Chondrocyte (in vitro differentiated cells): ENCODE results near the gene DNAH14. TPM values are rescaled to one million over a fixed set of nuclear protein-coding genes. Genes with fewer than 3 reads are reported as not detected.
"Not testable (repeated sequence)": the region's sequence is repeated elsewhere in the genome, so short reads cannot be mapped to it uniquely, and the experiment has no call there.

Source experiments
- DNase-seq: peaks from one replicate; pipeline ENCODE4 v3.0.0; 2021; ENCODE audit warnings: mixed read lengths, low spot score
- H3K27ac Mint-ChIP-seq: one replicate; pipeline ENCODE4 v1.8.0; 2021; ENCODE audit warnings: mild to moderate bottlenecking, moderate library complexity, mixed read lengths; ENCODE audit not compliant: unreplicated experiment
- H3K27me3 Mint-ChIP-seq: 2 replicates; pipeline ENCODE4 v1.8.0; 2021; ENCODE audit warnings: low read depth, mixed read lengths
- H3K36me3 Mint-ChIP-seq: 2 replicates; pipeline ENCODE4 v1.8.0; 2021; ENCODE audit warnings: low read depth, mixed read lengths
- H3K4me1 Mint-ChIP-seq: 2 replicates; pipeline ENCODE4 v1.8.0; 2021; ENCODE audit warnings: low read depth, mild to moderate bottlenecking, mixed read lengths
- H3K4me3 Mint-ChIP-seq: one replicate; pipeline ENCODE4 v1.8.0; 2021; ENCODE audit warnings: mild to moderate bottlenecking, moderate library complexity, mixed read lengths; ENCODE audit not compliant: unreplicated experiment
- H3K9me3 Mint-ChIP-seq: 2 replicates; pipeline ENCODE4 v1.8.0; 2021; ENCODE audit warnings: low read depth, mixed read lengths
- total RNA-seq: library from RNA; stranded (reverse); gene quantifications from 3 replicates; pipeline ENCODE4 v1.2.1, GENCODE V29; 2021
- TF ChIP-seq, protein P1 (sequence below): fragments of 200-600 bp; sonication (generic); IDR thresholded peaks from 2 replicates; pipeline ENCODE4 v1.5.0; 2021; ENCODE audit warnings: antibody characterized with exemption, mild to moderate bottlenecking, moderate library complexity

DNAH14 gene
- total RNA-seq, 1 donor from 2014 or later: 16.0 TPM

GRCh38 chr1:224921354-224921753 is 8.1 kb upstream of the DNAH14 start:
- no peak overlapping the region for H3K27ac Mint-ChIP-seq
- H3K27me3 Mint-ChIP-seq: no peaks in the 10 kb centered on the region
- H3K36me3 Mint-ChIP-seq: no peaks in the 10 kb centered on the region
- no peaks in the 10 kb centered on the region for H3K9me3 Mint-ChIP-seq
- TF ChIP-seq, protein P1, sequence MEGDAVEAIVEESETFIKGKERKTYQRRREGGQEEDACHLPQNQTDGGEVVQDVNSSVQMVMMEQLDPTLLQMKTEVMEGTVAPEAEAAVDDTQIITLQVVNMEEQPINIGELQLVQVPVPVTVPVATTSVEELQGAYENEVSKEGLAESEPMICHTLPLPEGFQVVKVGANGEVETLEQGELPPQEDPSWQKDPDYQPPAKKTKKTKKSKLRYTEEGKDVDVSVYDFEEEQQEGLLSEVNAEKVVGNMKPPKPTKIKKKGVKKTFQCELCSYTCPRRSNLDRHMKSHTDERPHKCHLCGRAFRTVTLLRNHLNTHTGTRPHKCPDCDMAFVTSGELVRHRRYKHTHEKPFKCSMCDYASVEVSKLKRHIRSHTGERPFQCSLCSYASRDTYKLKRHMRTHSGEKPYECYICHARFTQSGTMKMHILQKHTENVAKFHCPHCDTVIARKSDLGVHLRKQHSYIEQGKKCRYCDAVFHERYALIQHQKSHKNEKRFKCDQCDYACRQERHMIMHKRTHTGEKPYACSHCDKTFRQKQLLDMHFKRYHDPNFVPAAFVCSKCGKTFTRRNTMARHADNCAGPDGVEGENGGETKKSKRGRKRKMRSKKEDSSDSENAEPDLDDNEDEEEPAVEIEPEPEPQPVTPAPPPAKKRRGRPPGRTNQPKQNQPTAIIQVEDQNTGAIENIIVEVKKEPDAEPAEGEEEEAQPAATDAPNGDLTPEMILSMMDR: no peak
- H3K4me1 Mint-ChIP-seq: peaks cover 3% of the 10 kb centered on the region
- no peak overlapping the region for H3K4me3 Mint-ChIP-seq
- no peak for DNase-seq

GRCh38 chr1:224922404-224923164 is 6.9 kb upstream of the DNAH14 start:
- H3K27ac Mint-ChIP-seq: no peak overlapping the region
- no peak for DNase-seq
- H3K9me3 Mint-ChIP-seq: no peaks in the 10 kb centered on the region
- H3K4me3 Mint-ChIP-seq: no peak overlapping the region
- H3K4me1 Mint-ChIP-seq: no peaks in the 10 kb centered on the region
- TF ChIP-seq, protein P1: peak; percentile 88
- no peaks in the 10 kb centered on the region for H3K27me3 Mint-ChIP-seq
- H3K36me3 Mint-ChIP-seq: no peaks in the 10 kb centered on the region

- no peaks in the 10 kb centered on the region for H3K9me3 Mint-ChIP-seq
- H3K27ac Mint-ChIP-seq: no peak overlapping the region
- no peaks in the 10 kb centered on the region for H3K4me1 Mint-ChIP-seq
- no peak for DNase-seq
- H3K27me3 Mint-ChIP-seq: no peaks in the 10 kb centered on the region
- TF ChIP-seq, protein P1: no peak
- H3K36me3 Mint-ChIP-seq: no peaks in the 10 kb centered on the region
- no peak overlapping the region for H3K4me3 Mint-ChIP-seq
These were observed 5.7 kb upstream of the DNAH14 start for GRCh38 chr1:224923726-224924125.

DNA sequence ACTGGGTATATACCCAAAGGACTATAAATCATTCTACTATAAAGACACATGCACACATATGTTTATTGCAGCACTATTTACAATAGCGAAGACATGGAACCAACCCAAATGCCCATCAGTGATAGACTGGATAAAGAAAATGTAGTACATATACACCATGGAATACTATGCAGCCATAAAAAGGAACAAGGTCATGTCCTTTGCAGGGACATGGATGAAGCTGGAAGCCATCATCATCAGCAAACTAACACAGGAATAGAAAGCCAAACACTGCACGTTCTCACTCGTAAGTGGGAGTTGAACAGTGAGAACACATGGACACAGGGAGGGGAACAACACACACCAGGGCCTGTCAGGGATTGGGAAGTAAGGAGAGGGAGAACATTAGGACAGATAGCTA is 1.8 kb upstream of the DNAH14 start:
- not testable (repeated sequence) for DNase-seq, H3K27ac Mint-ChIP-seq, H3K36me3 Mint-ChIP-seq, H3K27me3 Mint-ChIP-seq, H3K4me3 Mint-ChIP-seq, H3K4me1 Mint-ChIP-seq
- H3K9me3 Mint-ChIP-seq: peaks cover 13% of the 10 kb centered on the region

DNA sequence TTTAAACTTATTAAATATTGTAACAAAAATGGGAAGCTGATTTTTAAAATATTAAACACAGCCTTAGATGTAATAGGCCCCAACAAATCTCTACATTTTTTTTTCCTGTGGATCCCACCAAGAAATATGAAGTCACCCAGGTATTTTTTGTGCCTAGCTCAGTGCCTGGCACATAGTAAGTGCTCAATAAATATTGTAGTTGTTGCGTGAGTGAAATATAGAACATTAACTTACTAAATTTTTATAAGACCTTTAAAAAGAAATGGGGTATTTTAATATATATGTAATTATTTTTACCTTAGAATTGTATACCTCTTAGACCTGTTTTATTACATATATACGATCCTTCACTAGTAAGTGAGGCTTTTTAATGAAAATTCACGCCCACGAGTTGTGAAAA is 569 bp upstream of the DNAH14 start:
- peaks cover 20% of the 10 kb centered on the region for H3K36me3 Mint-ChIP-seq
- peak overlapping the region; percentile 79 for H3K4me3 Mint-ChIP-seq
- no peaks in the 10 kb centered on the region for H3K27me3 Mint-ChIP-seq
- H3K4me1 Mint-ChIP-seq: peaks cover 10% of the 10 kb centered on the region
- no peak for DNase-seq
- H3K27ac Mint-ChIP-seq: no peak overlapping the region
- TF ChIP-seq, protein P1: no peak
- H3K9me3 Mint-ChIP-seq: peaks cover 26% of the 10 kb centered on the region

- TF ChIP-seq, protein P1: no peak
- Mint-ChIP-seq H3K36me3 (peaks cover 38% of the 10 kb centered on the region), H3K27ac (no peak overlapping the region), H3K27me3 (no peaks in the 10 kb centered on the region), H3K4me3 (no peak overlapping the region), H3K4me1 (peaks cover 10% of the 10 kb centered on the region), H3K9me3 (peaks cover 46% of the 10 kb centered on the region)
- DNase-seq: no peak
These were observed 2.1 kb downstream of the DNAH14 start for GRCh38 chr1:224931605-224932004.
